NCI-H82 treated with DMSO at 0.1 percent for 48 hours (cell line): Measurements from ENCODE around the gene TSTD1.
"Not testable (repeated sequence)": the region's sequence is repeated elsewhere in the genome, so short reads cannot be mapped to it uniquely, and the experiment has no call there.

ENCODE experiments used
- DNase-seq: peaks from one replicate; lab custom pipeline; 2025; ENCODE audit not compliant: unreplicated experiment; lab: John Stamatoyannopoulos, UW

Gene TSTD1

GRCh38 chr1:161037661-161038522 is 872 bp downstream of the TSTD1 start:
- DNase-seq = no peak

GRCh38 chr1:161033751-161034150 is 5.0 kb downstream of the TSTD1 start:
- no peak for DNase-seq

- no peak for DNase-seq
These were observed 6.4 kb downstream of the TSTD1 start for GRCh38 chr1:161032409-161032808.

- DNase-seq = no peak
These were observed 6.9 kb downstream of the TSTD1 start for GRCh38 chr1:161031874-161032273.

DNA sequence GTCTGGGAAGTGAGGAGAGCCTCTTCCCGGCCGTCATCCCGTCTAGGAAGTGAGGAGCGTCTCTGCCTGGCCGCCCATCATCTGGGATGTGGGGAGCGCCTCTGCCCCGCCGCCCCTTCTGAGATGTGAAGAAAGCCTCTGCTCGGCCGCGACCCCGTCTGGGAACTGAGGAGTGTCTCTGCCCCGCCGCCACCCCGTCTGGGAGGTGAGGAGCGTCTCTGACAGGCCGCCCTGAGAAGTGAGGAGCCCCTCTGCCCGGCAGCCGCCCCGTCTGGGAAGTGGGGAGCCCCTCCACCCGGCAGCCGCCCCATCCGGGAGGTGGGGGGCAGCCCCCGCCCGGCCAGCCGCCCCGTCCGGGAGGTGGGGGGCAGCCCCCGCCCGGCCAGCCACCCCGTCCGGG is 9.3 kb downstream of the TSTD1 start:
- DNase-seq = not testable (repeated sequence)

DNA sequence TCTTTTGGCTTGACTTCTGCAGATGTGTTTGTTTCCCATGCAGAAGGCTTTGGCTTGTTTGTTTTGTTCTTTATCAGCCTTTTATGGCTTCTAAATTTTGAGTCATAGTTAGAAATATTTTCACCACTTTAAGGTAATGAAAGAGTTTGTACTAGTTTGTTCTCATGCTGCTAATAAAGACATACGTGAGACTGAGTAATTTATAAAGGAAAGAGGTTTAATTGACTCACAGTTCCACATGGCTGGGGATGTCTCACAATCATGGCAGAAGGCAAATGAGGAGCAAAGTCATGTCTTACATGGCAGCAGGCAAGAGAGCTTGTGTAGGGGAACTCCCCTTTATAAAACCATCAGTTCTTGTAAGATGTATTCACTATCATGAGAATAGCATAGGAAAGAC is 11.8 kb downstream of the TSTD1 start:
- not testable (repeated sequence) for DNase-seq

- DNase-seq = not testable (repeated sequence)
These were observed 16.3 kb downstream of the TSTD1 start for GRCh38 chr1:161022432-161022831.

DNA sequence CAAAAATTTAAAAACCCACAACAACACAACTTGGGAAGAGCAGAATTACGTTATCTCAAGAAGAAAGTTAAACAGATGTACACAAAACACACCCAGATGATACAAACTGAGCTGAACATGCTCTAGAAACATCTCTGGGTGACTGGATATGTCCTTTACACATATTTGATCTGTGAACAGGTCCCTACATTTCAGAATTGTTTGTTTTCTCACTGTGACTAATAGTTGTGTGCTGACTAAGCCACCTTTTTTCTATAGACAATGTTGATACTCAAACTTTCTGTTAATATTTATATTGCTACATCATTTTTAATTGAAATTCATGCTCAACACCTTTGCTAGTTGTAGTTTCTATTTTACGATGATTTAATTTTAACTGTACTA is 16.8 kb downstream of the TSTD1 start:
- DNase-seq = no peak

- peak; percentile 68 for DNase-seq
These were observed 17.4 kb downstream of the TSTD1 start for GRCh38 chr1:161021165-161021969.

GRCh38 chr1:161020509-161021164 is 18.1 kb downstream of the TSTD1 start, which contains the start of gene F11R:
Gene F11R (minus strand): TSS chr1:161021152. CDS start chr1:161021073, 79 bp downstream.
- no peak for DNase-seq

DNA sequence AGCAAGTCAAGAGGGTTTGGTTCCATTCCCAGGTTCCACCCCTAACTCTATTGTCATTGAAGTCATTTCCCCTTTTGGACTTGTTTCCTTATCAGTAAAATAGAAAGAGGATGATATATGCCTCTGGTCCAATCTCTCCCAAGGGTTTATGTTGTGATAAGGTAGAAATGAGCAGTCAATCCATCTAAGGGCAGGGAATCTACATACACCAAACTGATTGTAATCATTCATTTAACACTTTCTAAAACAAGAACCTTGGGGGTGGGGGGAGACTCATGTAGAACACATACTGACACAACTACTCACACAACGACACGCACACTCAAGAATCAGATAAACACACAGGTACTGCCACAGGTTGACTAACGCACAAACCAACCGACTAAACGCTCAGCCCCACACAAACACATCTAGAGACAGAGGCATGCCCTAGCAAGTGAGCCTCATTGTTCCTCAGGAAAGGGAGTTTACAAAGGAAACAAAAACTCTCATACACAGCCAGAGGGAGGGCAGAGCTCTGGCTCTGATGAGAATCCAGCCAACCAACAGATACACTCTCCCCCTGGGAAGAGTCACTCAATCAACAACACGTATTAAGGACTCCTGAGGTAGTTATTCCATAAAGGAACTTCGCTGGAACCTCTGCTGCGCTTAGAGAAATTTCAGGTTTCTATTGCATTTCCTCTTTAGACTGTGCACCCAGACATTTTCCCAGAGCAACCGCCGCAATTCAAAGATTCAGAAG is 18.8 kb downstream of the TSTD1 start:
- no peak for DNase-seq

GRCh38 chr1:161019111-161019660 is 19.6 kb downstream of the TSTD1 start:
- DNase-seq = not testable (repeated sequence)

GRCh38 chr1:161018631-161018930 is 20.2 kb downstream of the TSTD1 start:
- no peak for DNase-seq

DNA sequence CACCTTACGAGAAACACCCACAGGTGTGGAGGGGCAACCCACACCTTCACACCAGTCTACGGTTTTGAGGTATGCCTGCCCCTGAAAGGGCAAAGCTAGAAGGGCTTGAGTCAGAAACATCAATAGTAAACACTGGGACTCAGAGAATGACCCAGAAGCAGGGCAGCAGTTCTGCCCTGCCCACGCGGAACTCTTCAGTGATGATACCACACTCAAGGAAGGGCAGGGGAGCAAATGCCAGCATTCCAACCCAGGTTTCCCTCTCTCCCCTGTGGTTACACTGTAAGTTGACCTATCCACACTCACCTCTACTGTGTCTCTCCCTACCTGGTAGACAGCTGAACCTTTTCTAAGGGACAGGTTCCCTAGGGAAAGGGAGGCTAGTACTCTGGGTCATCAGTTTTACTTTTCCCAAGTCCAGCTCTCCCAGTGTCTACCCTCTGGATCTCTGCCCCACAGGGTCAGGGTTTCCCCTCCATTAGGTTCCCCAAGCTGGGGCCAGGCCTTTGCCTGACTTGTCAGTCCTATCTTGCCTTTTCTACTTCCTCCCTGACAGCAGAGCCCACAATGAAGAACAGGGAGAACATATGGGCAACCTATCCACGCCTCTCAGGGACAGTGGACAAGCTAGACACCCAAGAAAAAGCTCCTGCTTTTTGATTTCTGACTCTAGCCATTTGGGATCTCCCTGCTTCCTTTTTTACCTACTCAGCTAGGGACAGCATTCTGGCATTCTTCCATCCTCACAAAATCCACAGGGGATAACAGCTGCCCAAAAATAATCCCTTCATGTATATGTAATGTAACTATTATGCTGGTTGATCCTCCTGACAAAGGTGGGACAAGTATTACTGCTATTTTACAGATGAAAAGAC is 20.8 kb downstream of the TSTD1 start:
- no peak for DNase-seq

- not testable (repeated sequence) for DNase-seq
These were observed 21.6 kb downstream of the TSTD1 start for GRCh38 chr1:161017181-161017580.

DNA sequence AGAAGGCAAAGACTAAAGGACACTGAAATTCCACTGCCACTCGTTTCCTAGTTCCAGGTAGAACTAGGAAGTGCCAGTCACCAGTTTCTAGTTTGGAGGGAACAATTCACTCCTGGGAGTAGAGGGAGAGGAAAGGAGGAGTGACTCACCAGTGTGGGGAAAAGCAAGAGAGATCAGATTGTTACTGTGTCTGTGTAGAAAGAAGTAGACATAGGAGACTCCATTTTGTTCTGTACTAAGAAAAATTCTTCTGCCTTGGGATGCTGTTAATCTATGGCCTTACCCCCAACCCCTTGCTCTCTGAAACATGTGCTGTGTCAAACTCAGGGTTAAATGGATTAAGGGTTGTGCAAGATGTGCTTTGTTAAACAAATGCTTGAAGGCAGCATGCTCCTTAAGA is 22.1 kb downstream of the TSTD1 start:
- DNase-seq = not testable (repeated sequence)

GRCh38 chr1:161013488-161014230 is 25.1 kb downstream of the TSTD1 start:
- DNase-seq = no peak

DNA sequence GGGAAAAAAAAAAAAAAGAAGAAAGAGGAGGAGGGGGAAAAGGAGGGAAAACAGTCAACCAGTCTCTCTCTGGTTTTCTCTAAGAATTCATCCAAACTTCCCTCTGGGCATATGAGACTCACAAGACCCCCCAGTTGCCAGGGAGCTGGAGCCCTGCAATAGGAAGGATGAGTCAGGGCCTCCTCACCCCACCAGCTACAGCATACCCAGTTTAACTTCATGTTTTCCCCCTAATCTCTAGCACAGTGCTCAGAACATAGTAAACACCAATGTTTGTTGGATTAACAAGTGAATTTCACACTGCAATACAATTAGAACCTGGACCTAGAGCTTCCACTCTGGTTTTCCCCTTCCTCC is 25.7 kb downstream of the TSTD1 start:
- no peak for DNase-seq

GRCh38 chr1:161012420-161012819 is 26.3 kb downstream of the TSTD1 start:
- DNase-seq = no peak
